ENCODE results near the gene MBOAT1. TPM values are rescaled to one million over a fixed set of nuclear protein-coding genes. Genes with fewer than 3 reads are reported as not detected.

MBOAT1 gene
- total and polyA plus RNA-seq, 8 donors = 2.7 to 21.3 (median 4.6) TPM

- no peak overlapping the region for H3K4me3 ChIP-seq
- intact Hi-C loops (cut with DNase I) = no loop called here
- H3K36me3 ChIP-seq = peaks cover 0 to 5% (median 0%) of the 10 kb centered on the region in 3 donors
- no peak overlapping the region for H3K27ac ChIP-seq
- H3K4me1 ChIP-seq = no peaks in the 10 kb centered on the region
- ATAC-seq (no peak), DNase-seq (no peak), FAIRE-seq (no peak)
- no peaks in the 10 kb centered on the region for H3K9me3 ChIP-seq
- 91 to 96% methylated on average over 8 of the region's 8 CpGs for WGBS, 2 donors
- no peaks in the 10 kb centered on the region for H3K27me3 ChIP-seq
- TF ChIP-seq CTCF (IDR thresholded peaks at IDR 0.05) = no peak
Measured at GRCh38 chr6:20102397-20103073, 109.7 kb downstream of the MBOAT1 start.

GRCh38 chr6:20099156-20099555 is 113.1 kb downstream of the MBOAT1 start:
- Histone ChIP-seq H3K4me1 (no peaks in the 10 kb centered on the region), H3K27ac (no peak overlapping the region), H3K4me3 (no peak overlapping the region), H3K9me3 (no peaks in the 10 kb centered on the region), H3K36me3 (no peaks in the 10 kb centered on the region), H3K27me3 (no peaks in the 10 kb centered on the region)
- ATAC-seq = no peak
- 89 to 92% methylated on average over 5 of the region's 5 CpGs for WGBS, 2 donors
- DNase-seq = no peak
- intact Hi-C loops (cut with DNase I) = loop anchor here in 2 of 3 donors (10.0 kb wide), 2 partner anchors 416 to 426 kb away; no protein-coding TSS in a partner anchor
- no peak for TF ChIP-seq CTCF (IDR thresholded peaks at IDR 0.05)
- no peak for FAIRE-seq

- TF ChIP-seq CTCF (IDR thresholded peaks at IDR 0.05) = no peak
- intact Hi-C loops (cut with DNase I) = loop anchor here in 2 of 3 donors (10.0 kb wide), 2 partner anchors 416 to 426 kb away; no protein-coding TSS in a partner anchor
- H3K27ac ChIP-seq = no peak overlapping the region
- DNase-seq (no peak), FAIRE-seq (no peak), ATAC-seq (no peak)
- no peak overlapping the region for H3K4me3 ChIP-seq
- H3K4me1 ChIP-seq = no peaks in the 10 kb centered on the region
- no peaks in the 10 kb centered on the region for H3K9me3 ChIP-seq
- no peaks in the 10 kb centered on the region for H3K27me3 ChIP-seq
- WGBS, 2 donors = 83 to 89% methylated on average over 6 of the region's 6 CpGs
- no peaks in the 10 kb centered on the region for H3K36me3 ChIP-seq
Measured at GRCh38 chr6:20098267-20098876, 113.9 kb downstream of the MBOAT1 start.

- H3K27me3 ChIP-seq = no peaks in the 10 kb centered on the region
- ATAC-seq (no peak), FAIRE-seq (no peak), DNase-seq (no peak)
- H3K36me3 ChIP-seq = no peaks in the 10 kb centered on the region
- no peaks in the 10 kb centered on the region for H3K4me1 ChIP-seq
- intact Hi-C loops (cut with DNase I) = loop anchor here in 2 of 3 donors (10.0 kb wide), 2 partner anchors 418 to 428 kb away; no protein-coding TSS in a partner anchor
- no peak overlapping the region for H3K27ac ChIP-seq
- no peaks in the 10 kb centered on the region for H3K9me3 ChIP-seq
- TF ChIP-seq CTCF (IDR thresholded peaks at IDR 0.05) = no peak
- no peak overlapping the region for H3K4me3 ChIP-seq
- 83 to 93% methylated on average over 6 of the region's 6 CpGs for WGBS, 2 donors
Measured at GRCh38 chr6:20096536-20096935, 115.7 kb downstream of the MBOAT1 start.

- Histone ChIP-seq H3K4me1 (no peaks in the 10 kb centered on the region), H3K36me3 (no peaks in the 10 kb centered on the region), H3K27me3 (no peaks in the 10 kb centered on the region), H3K9me3 (no peaks in the 10 kb centered on the region), H3K4me3 (no peak overlapping the region), H3K27ac (no peak overlapping the region)
- FAIRE-seq (no peak), DNase-seq (no peak), ATAC-seq (no peak)
- 88 to 95% methylated on average over 6 of the region's 6 CpGs for WGBS, 2 donors
- no peak for TF ChIP-seq CTCF (IDR thresholded peaks at IDR 0.05)
- intact Hi-C loops (cut with DNase I) = loop anchor here in 2 of 3 donors (10.0 kb wide), 2 partner anchors 419 to 429 kb away; no protein-coding TSS in a partner anchor
Measured at GRCh38 chr6:20095436-20095835, 116.8 kb downstream of the MBOAT1 start.
